GM19468 (cell line): ENCODE measurements around the gene GPR39.

ENCODE experiments used
- ATAC-seq: cut with Tn5 transposase; IDR thresholded peaks from one replicate; pipeline ENCODE4 v1.9.1; 2021; ENCODE audit warnings: mild to moderate bottlenecking, moderate library complexity, moderate number of reproducible peaks; ENCODE audit not compliant: unreplicated experiment; ENCODE audit errors: extremely low read depth

Gene GPR39

GRCh38 chr2:132589111-132589830 lies 172.7 kb downstream of the GPR39 start:
- ATAC-seq, result no peak

DNA sequence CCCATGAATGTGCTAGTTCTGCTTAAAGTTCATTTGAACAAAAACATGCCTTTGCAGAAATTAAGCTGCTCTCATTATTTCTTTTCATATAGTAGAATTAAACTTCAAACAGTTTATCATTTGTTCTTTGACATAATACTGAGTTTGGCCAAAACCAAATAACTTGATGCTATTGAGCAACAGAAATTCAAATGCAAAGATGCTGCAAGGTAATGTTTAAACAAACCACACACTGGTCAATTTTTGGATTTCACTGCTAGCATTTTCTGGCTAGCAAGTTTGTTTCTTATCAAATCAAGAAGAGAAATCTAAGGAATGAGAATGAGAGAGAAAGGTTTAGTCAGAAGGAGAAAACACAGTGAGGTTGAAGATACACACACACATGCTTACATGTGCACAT lies 173.4 kb downstream of the GPR39 start:
- ATAC-seq, result no peak

- no peak for ATAC-seq
Observed at GRCh38 chr2:132593171-132593570, 176.6 kb downstream of the GPR39 start.

DNA sequence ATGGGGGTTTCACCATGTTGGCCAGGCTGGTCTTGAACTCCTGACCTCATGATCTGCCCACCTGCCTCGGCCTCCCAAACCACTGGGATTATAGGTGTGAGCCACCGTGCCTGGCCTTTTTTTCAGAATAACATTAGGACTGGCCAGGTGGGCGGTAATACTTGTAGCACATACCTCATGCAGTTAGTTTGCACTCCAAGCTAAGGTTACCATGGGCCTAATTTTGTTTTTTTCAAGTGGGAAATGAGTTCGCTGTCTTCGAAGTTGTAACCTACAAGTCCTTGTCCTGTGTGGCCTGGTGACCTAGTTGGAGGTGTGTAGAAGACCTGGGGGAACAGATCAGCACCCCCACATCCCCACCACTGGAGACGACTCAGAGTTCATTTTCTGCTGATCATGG lies 178.6 kb downstream of the GPR39 start:
- ATAC-seq, result no peak

- no peak for ATAC-seq
Observed at GRCh38 chr2:132595693-132596092, 179.1 kb downstream of the GPR39 start.

GRCh38 chr2:132597166-132597565 lies 180.6 kb downstream of the GPR39 start:
- ATAC-seq, result no peak

GRCh38 chr2:132597831-132598230 lies 181.2 kb downstream of the GPR39 start:
- no peak for ATAC-seq

DNA sequence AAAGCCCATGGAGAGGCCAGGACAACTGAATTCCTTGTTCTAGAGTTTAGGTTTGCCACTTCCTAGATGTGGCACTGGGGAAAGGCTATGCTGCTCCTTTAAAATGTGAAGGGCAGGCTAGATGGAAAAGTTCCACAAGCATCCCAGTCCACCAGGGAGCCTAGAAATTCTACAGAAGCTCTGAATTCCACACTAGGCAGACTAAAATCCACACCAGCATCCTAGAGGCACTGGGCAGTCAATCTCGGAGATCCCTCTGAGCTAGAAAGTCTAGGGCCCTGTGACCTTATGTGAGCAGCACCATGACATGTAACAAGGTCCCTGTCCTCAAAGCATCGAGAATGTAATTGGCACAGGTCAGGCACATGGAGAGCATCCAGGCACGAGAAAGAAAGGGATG lies 181.9 kb downstream of the GPR39 start:
- ATAC-seq, result no peak

DNA sequence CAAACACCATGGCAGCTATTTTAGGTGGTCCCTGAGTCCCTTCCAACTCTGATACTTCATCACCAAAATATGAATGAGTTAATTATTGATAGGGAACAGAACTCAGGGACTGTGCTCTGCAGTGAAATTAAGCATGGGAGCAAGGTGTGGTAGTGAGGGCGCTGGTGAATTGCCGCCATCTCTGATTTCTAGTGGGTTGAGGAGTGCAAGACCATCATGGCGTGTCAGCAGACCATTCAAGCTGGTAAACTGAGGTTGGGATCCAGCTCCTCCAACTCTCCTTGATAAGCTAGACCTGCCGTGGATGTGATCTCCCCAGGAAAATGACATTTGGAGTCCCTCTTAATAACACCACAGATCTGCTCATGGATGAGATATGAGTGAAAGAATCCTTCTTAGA lies 183.0 kb downstream of the GPR39 start:
- no peak for ATAC-seq

DNA sequence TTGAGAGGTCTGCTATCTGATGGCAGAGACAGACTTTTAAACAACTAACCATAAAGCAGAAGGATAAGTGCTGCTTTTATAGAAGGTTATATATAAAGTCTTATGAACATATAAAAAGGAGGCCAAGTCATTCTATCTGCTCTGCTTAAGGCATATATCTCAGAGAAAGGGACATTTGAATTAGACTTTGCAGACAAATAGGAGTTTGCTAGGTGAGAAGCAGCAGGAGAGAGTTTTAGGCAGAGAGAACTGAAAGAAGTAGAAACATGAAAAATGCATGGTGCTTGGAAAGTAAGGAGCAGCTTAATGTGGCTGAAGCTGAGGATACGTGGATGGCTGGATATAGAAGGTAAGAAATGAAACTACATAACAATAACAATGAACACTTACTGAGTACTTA lies 188.0 kb downstream of the GPR39 start:
- ATAC-seq, result no peak

DNA sequence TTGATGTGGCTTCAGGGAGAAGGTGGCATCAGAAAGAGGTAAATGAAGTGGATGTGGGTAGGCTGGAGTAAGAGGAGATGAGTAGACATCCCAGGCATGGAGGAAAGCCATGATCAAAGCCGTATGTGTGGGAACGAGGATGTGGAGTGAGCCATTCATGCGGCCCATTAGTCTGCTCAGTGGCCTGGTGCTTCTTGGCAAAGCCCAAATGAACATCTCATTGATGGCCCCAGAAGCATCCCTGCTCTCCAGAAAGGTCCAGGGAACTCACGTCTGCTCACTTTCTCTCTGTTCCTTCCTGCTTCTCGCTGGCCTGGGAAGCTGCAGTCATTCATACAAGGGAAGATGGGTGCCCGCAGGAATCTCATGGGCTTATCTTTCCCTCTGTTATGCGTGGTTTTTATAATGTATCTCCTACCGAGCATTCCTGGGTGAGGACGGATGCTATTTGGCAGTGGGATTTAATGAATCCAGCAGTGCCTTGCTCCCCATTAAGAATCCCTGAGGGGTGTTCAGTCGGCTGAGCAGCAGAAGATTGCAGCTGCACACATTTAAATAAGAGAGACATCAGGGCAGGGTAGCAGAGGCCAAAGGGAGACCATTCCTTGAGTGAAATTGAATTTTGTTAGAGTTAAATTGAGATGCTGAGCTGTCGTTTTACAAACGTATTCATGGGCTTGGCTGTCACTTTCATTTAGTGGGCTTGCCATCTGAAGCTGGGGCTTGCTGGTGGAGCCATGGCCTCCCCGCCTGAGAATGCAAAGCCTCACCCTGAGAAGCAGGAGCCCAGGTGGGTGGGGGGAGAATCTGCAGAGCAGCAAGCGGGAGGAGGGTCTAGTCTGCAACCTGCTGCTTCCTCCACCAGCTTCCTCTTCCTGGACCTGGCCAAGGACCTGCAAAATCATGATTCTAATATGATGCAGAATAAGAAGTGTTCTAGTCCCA lies 188.9 kb downstream of the GPR39 start:
- ATAC-seq, result no peak

DNA sequence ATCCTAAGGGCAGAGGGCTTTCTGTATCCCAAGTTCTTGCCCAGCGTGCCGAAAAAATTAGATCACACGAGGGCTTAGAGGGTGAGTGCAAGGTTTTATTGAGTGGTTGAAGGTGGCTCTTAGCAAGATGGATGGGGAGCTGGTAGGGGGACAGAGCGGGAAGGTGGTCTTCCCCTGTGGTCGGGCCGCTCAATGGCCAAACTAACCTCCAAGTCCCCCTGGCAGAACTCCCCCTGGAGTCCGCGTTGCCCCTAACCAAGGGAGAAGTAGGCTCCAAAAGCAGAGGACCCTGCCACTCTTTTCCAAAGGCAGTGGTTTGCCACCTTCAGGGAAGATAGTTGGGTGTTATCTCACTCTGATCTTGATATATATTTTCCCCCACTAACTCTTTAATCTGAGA lies 190.0 kb downstream of the GPR39 start:
- ATAC-seq, result no peak

GRCh38 chr2:132607426-132608090 lies 191.0 kb downstream of the GPR39 start:
- ATAC-seq, result no peak

- ATAC-seq, result no peak
Observed at GRCh38 chr2:132608311-132608710, 191.7 kb downstream of the GPR39 start.

DNA sequence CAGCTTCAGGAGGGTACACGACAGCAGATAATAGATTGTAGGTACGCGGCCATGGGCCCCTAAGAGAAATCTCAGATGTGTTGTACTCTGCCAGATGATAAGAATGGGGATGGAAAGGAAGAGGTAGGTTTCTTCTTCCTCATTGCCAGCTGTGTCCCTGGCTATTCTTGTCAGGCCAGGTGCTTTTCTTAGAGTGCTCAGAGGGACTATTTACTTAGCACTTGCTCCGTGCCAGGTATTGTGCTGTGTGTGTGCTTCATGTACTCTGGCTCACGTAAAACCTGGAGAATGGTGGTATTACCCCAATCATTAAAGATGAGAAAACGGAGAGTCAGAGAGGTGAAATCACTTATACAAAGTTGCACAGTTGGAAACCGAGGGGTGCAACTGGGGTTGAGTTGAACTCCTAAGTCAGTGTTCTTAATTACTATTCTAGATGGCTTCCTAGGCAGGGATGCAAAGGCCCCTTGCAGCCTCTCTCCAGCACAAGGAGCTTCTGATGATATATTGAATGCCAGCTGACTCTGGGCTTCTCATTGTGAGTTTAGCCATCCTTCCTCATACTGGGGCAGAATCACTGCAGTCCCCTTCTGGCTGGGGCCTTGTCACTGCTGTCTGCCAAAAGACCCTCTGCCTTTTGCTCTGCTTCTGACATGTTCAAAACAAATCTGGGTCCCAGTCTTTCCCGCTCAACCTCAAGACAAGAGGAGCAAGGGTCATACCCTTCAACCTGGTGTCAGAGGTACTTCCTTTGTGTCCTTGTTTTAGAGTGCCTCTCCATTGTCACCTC lies 192.7 kb downstream of the GPR39 start:
- ATAC-seq, result no peak

DNA sequence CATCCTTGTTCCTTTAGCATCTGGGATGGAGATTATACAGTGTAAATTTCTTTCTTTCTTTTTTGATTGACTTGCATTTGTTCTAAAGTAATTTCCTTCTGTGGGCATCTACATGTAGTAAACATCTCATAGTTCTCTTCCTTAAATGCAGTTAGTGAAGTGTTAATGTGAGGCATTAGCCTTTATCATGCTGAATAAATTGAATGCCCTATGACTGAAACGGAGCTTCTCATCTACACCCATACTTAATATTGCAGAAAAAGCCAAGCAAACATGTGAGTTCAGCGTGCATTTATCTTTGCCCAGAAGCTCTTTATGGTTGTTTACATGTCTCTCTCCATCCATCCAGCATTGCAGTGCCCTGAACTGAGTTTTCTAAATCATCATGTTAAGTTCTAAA lies 195.1 kb downstream of the GPR39 start:
- ATAC-seq, result no peak

GRCh38 chr2:132615329-132616085 lies 198.9 kb downstream of the GPR39 start:
- no peak for ATAC-seq

DNA sequence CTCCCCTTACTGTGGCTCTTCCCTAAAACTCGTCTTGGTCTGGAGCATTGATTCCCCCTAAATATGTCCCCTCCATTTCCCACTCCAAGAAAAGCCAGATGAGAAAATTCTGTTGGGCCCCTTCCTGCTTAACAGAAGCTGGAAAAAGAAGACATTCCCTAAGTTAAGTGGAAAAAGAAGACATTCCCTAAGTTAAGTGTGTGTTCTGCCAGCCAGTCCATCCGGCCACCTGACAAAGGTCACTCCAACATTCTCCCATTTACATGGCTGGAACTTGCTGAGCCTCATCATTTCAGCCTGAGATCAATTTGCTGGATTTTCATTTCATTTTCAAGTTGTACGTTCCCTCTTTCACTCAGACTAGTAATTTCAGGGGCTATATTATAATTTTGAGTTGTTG lies 201.4 kb downstream of the GPR39 start:
- ATAC-seq, result no peak

- ATAC-seq, result no peak
Observed at GRCh38 chr2:132618734-132619133, 202.1 kb downstream of the GPR39 start.
